HG03175 (cell line): Measurements from ENCODE around the gene DNAH1.

Experiments
- ATAC-seq: cut with Tn5 transposase; IDR thresholded peaks from one replicate; pipeline ENCODE4 v1.9.1; 2021; ENCODE audit warnings: mild to moderate bottlenecking, moderate library complexity; ENCODE audit not compliant: unreplicated experiment

DNAH1 gene

GRCh38 chr3:52384019-52384761 lies 68.1 kb downstream of the DNAH1 start:
- ATAC-seq = no peak

GRCh38 chr3:52385157-52385556 lies 69.0 kb downstream of the DNAH1 start:
- ATAC-seq = no peak

- ATAC-seq = no peak
Observed at GRCh38 chr3:52387481-52387880, 71.4 kb downstream of the DNAH1 start.

GRCh38 chr3:52388348-52388821 lies 72.3 kb downstream of the DNAH1 start:
- no peak for ATAC-seq

- no peak for ATAC-seq
Observed at GRCh38 chr3:52388933-52389332, 72.8 kb downstream of the DNAH1 start.

GRCh38 chr3:52391096-52391495 lies 75.0 kb downstream of the DNAH1 start:
- ATAC-seq = no peak

GRCh38 chr3:52392216-52392930 lies 76.3 kb downstream of the DNAH1 start:
- no peak for ATAC-seq

- no peak for ATAC-seq
Observed at GRCh38 chr3:52393131-52393807, 77.2 kb downstream of the DNAH1 start.

GRCh38 chr3:52393959-52394670 lies 78.0 kb downstream of the DNAH1 start:
- no peak for ATAC-seq

- no peak for ATAC-seq
Observed at GRCh38 chr3:52394751-52395502, 78.8 kb downstream of the DNAH1 start.

GRCh38 chr3:52395503-52395865 lies 79.4 kb downstream of the DNAH1 start:
- ATAC-seq = no peak

GRCh38 chr3:52396011-52396906 lies 80.1 kb downstream of the DNAH1 start:
- no peak for ATAC-seq

- ATAC-seq = no peak
Observed at GRCh38 chr3:52396907-52397591, 80.9 kb downstream of the DNAH1 start.

- no peak for ATAC-seq
Observed at GRCh38 chr3:52397676-52398399, 81.7 kb downstream of the DNAH1 start.

GRCh38 chr3:52398670-52399081 lies 82.6 kb downstream of the DNAH1 start:
- ATAC-seq = no peak

- no peak for ATAC-seq
Observed at GRCh38 chr3:52399131-52399530, 83.0 kb downstream of the DNAH1 start.

GRCh38 chr3:52399593-52399992 lies 83.5 kb downstream of the DNAH1 start:
- no peak for ATAC-seq

GRCh38 chr3:52400275-52400793 lies 84.2 kb downstream of the DNAH1 start:
- ATAC-seq = no peak
